ENCODE results near the gene VPS51. TPM values are rescaled to one million over a fixed set of nuclear protein-coding genes. Genes with fewer than 3 reads are reported as not detected.

The VPS51 gene
- total RNA-seq, 4 donors from 2014 or later: 280 to 636 (median 416) TPM

DNA sequence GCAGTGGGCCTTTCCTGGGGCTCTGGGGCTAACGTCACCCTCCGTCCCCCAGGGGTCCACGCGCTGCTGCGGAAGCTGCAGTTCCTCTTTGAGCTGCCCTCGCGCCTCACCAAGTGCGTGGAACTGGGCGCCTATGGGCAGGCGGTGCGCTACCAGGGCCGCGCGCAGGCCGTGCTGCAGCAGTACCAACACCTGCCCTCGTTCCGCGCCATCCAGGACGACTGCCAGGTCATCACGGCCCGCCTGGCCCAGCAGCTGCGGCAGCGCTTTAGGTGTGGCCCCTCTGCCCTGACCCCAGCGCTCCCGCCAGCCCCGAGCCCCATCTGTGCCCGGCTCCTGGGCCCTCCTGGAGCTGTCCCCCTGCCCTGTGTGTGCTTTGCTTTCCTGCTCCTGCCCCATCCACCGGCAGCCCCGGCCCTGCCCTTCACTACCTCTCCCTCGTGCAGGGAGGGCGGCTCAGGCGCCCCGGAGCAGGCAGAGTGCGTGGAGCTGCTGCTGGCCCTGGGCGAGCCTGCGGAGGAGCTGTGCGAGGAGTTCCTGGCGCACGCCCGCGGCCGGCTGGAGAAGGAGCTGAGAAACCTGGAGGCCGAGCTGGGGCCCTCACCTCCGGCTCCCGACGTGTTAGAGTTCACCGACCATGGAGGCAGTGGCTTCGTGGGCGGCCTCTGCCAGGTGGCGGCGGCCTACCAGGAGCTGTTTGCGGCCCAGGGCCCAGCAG, 11.9 kb downstream of the VPS51 start:
- H3K36me3 ChIP-seq: peaks cover 0 to 36% (median 0%) of the 10 kb centered on the region in 3 donors
- no peaks in the 10 kb centered on the region for H3K9me3 ChIP-seq
- H3K27me3 ChIP-seq: no peaks in the 10 kb centered on the region
- peaks cover 0 to 25% (median 13%) of the 10 kb centered on the region in 4 donors for H3K4me1 ChIP-seq
- no peak overlapping the region for H3K27ac ChIP-seq
- TF ChIP-seq CTCF (IDR thresholded peaks at IDR 0.05): no peak
- TF ChIP-seq POLR2A (IDR thresholded peaks at IDR 0.05): no peak
- DNase-seq: no peak
- H3K4me3 ChIP-seq: no peak overlapping the region

DNA sequence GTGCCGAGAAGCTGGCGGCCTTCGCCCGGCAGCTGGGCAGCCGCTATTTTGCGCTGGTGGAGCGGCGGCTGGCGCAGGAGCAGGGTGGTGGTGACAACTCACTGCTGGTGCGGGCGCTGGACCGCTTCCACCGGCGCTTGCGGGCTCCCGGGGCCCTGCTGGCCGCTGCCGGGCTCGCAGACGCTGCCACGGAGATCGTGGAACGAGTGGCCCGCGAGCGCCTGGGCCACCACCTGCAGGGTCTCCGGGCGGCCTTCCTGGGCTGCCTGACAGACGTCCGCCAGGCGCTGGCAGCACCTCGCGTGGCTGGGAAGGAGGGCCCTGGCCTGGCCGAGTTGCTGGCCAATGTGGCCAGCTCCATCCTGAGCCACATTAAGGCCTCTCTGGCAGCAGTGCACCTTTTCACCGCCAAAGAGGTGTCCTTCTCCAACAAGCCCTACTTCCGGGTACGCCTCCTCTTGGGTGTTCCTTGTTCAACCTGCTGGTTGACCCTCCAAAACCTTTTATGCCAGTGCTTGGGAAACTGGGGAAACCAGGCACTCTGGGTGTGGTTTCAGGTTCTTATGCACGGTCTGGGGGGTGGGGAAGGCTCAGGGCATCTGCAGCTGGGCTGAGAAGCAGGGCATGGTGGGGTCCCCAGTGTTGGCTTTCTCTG, 12.6 kb downstream of the VPS51 start:
- Histone ChIP-seq H3K9me3 (no peaks in the 10 kb centered on the region), H3K27ac (no peak overlapping the region), H3K4me3 (no peak overlapping the region), H3K36me3 (peaks cover 0 to 36% (median 0%) of the 10 kb centered on the region in 3 donors), H3K4me1 (peaks cover 4 to 32% (median 20%) of the 10 kb centered on the region in 4 donors), H3K27me3 (no peaks in the 10 kb centered on the region)
- no peak for DNase-seq
- no peak for TF ChIP-seq CTCF (IDR thresholded peaks at IDR 0.05)
- TF ChIP-seq POLR2A (IDR thresholded peaks at IDR 0.05): no peak

GRCh38 chr11:65109231-65110198, 13.5 kb downstream of the VPS51 start:
- Histone ChIP-seq H3K27me3 (no peaks in the 10 kb centered on the region), H3K4me1 (peaks cover 4 to 33% (median 20%) of the 10 kb centered on the region in 4 donors), H3K4me3 (no peak overlapping the region), H3K27ac (peak overlapping the region in 2 of 4 donors; percentile 77 to 82), H3K36me3 (peaks cover 0 to 36% (median 0%) of the 10 kb centered on the region in 3 donors), H3K9me3 (no peaks in the 10 kb centered on the region)
- DNase-seq: peak in 1 of 3 donors; percentile 48
- TF ChIP-seq CTCF (IDR thresholded peaks at IDR 0.05) (no peak), POLR2A (IDR thresholded peaks at IDR 0.05) (no peak)

DNA sequence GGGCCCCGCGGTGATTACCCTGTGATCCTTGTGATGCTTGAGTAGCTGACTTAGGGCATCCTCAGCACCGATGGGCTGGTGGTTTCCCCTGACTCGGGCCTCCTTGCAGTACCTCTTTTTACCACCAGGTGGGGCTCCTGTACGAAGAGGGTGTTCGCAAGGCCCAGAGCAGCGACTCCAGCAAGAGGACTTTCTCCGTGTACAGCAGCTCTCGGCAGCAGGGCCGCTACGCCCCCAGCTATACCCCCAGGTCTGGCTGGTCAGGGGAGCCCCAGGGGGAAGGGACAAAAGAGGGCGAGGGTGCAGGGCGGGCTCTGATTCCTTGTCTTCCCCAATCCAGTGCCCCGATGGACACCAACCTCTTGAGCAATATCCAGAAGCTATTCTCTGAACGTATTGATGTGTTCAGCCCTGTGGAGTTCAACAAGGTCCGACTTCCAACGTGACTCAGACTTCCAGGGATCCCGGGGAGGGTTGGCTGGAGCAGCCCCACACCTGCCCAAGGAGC, 14.4 kb downstream of the VPS51 start:
- H3K36me3 ChIP-seq: peaks cover 0 to 30% (median 0%) of the 10 kb centered on the region in 3 donors
- TF ChIP-seq POLR2A (IDR thresholded peaks at IDR 0.05) (no peak), CTCF (IDR thresholded peaks at IDR 0.05) (peak; percentile 95 to 99 (median 98))
- H3K27ac ChIP-seq: peak overlapping the region; percentile 20 to 82 (median 56)
- no peak overlapping the region for H3K4me3 ChIP-seq
- no peaks in the 10 kb centered on the region for H3K27me3 ChIP-seq
- H3K4me1 ChIP-seq: peaks cover 4 to 33% (median 20%) of the 10 kb centered on the region in 4 donors
- DNase-seq: peak; percentile 91 to 96 (median 92)
- H3K9me3 ChIP-seq: no peaks in the 10 kb centered on the region
